HG02885 (cell line): ENCODE results near the gene FGF11.

ENCODE experiments used
- ATAC-seq: cut with Tn5 transposase; IDR thresholded peaks from one replicate; pipeline ENCODE4 v1.9.1; 2021; ENCODE audit warnings: mild to moderate bottlenecking; ENCODE audit not compliant: unreplicated experiment, poor library complexity

Gene FGF11

DNA sequence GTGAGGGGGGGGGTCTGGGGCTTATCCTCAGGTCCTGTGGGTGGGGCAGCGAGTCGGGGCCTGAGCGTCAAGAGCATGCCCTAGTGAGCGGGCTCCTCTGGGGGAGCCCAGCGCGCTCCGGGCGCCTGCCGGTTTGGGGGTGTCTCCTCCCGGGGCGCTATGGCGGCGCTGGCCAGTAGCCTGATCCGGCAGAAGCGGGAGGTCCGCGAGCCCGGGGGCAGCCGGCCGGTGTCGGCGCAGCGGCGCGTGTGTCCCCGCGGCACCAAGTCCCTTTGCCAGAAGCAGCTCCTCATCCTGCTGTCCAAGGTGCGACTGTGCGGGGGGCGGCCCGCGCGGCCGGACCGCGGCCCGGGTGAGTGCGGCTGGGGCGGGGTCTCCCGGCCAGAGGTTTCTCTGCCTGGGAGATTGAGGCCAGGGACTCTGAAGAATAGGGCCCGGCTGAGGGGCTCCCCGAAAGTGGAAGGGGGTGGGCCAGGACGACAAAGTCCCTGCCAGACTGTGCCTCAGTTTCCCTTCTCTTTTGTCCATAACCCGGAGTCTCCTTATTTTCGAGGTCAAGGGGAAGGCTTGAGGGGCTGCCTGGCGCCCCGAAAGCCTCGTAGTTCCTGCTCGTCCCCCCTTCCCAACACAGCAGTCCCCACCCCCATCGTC lies at the start of gene FGF11:
Gene FGF11, plus strand, starts transcription at position 51 of the 651 bp plus-strand sequence. Its CDS starts 109 bp downstream, at position 160.
- ATAC-seq, result no peak

DNA sequence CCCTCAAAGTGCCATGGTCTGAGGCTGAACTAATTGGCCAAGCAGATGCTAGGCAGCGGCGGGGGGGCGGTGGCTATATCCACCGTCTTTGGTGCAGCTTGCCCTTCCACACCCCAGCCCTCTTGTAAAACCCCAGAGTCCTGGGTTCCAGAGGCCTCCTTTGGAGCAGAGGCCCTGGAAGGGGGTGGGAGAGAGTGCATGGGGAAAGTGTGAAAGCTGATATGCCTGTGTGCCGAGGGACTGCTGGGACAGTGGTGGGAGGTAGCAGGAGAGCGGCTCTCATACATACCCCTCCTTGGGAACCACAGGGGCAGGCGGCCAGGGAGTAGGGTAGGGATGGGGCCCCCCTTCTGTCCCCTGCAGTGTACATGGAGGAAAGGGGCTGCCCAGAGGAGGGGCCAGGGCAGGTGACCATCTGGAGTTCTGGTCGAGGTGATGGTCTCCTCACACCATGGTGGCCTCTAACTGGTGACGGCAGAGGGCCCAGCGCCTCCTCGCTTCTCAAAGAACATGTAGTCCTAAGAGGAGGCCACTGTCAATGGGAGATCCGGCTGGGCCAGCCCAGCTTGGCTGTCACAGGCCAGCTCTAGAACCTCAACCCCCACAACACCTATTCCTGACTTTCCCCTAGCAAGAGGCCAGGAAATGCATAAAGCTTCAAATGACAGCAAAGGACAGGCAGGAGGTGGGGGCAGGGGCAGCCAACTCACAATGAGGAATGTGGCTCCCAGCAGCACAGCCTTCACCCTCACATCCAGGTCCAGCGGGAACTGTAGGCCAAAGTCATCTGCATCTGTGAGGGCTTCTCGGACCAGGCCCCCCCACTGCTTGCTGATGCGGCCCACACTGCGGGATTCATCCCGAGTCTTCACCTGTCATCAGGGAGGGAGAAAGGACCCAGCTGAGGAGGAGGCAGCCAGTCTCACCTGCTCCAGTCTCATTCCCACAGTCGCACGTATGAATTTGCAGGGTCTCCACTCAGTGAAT lies 49.1 kb upstream of the FGF11 start:
- ATAC-seq, result no peak

- no peak for ATAC-seq
These were observed 48.0 kb upstream of the FGF11 start for GRCh38 chr17:7391307-7391706.

DNA sequence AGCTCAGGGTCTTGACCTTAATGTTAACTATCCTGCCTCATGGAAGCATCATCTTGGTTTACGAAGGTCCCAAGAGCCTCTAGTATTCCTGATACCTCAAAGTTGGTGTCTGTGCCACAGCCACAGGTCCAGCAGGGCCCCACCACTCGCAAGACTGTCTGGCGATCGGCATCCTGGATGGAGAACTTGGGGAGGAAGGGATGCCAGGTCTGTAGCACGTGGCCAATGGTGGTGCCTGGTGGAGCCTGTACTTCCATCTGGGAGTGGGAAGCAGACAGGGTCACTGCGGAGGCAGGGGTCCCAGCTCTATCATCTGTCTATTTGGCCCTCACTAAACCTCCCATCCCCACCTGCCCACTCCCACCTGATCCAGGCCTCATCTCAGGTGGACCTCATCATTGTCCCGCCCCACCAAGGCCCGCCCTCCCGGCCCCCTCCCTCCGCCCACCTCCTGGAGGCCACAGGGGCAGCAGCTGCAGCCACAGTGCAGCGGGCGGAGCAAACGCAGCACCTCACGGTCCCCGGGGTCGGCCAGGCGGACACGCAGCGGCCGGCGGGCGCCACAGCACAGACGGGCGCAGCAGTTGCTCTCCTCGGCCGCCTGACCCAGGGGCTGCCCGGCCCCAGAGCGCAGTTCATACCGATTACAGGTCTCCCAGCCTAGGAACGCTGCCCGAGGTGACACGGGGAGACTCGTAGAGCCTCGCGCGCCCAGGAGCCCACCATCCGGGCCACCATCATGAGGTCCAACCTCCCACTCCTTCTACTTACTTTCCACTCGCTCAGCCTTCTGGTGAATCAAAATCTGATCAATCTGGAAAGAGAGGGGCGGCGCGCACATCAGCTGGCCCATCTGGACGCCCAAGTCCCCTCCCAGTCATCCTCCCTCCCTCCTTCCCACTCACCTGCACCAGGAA lies 46.4 kb upstream of the FGF11 start:
- no peak for ATAC-seq

DNA sequence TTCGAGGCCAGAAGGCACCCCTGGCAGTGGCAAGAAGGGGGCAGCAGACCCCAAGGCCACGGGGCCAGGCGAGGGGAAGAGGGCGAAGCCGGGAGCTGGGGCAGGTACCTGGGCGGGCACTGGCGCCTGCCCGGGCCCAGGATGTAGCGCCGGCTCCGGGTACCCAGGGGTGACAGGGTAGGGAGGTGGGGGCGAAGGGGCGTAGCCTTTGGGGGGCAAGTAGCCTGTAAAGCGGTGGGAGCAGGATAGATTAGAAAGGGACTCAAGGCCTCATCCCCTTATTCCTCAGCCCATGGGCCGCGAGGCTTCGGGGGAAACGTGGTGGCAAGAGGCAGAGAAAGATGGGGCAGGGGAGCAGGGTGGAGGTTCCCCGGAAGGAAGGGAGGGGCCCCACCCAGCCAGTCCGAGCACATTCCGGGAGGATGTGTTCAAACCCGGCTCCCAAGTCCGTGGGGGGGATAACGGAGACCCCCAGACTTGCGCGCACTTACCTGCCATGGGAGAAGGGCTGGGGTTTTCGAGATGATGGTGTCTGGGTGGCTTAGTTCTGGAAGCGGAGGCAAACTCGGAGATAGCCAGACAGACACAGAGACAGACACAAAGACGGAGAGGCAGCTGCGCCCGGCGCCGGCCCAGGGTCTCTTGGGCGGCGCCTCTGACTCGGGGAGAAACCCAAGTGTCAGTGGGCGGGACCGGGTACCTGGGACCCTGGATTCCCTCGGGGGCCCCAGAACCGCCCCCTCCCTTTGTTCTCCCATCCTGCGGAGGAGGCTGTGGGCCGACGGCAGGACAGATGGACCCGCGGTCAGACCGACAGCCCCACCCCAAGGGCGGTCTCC lies 45.5 kb upstream of the FGF11 start:
- ATAC-seq, result peak; percentile 58

GRCh38 chr17:7394452-7395191 lies 44.7 kb upstream of the FGF11 start, which contains the start of gene PLSCR3:
Gene PLSCR3, minus strand, starts transcription at chr17:7394525. Its CDS starts 415 bp downstream, at chr17:7394110.
- ATAC-seq, result peak; percentile 85

- no peak for ATAC-seq
These were observed 43.2 kb upstream of the FGF11 start for GRCh38 chr17:7396147-7396546.

DNA sequence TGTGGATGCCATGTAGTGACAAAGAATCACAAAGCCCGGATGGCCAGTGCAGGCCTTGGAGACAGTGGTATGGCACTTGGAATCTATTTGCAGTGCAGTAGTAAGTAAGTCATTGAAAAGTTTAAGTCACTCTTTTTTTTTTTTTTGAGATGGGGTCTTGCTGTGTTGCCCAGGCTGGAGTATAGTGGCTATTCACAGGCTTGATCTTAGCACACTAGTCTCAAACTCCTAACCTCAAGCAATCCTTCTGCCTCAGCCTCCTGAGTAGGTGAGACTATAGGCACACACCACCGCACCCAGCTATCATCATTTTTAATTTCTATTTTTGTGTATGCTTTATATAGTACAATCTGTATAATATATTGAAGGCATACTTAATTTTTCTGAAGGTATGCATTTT lies 40.7 kb upstream of the FGF11 start:
- ATAC-seq, result no peak

DNA sequence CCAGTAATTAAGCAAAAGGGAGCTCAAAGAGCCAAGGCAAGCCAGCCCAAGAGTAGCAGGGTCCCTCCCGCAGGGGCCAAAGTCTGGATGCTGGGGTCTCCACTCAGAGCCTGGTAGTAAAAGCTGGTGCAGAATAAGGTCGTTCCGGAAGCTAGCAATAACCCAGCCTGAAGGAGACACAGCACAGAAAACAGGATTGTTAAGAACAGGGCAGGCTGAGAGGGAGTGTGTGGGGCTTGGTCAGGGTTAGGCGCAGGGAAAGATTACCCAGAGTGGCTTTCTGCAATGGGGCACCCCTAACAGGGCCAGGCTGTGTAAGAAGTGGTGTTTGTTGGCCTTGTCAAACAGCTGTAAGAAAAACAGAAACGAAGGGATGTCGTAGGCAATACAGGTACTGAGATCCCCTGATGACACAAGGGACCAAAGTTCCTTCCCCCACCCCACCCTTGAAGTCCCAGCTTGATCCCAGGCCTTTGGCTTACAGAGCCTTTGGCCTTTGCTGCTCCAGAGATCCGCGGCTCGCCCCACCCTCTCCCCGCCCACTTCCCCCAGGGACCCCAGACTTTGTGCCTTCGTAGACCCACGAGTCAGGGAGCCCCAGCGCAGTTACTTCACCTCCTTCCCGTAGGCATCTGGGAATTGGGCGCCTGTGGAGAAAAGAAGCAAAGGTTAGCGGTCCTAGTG lies 36.1 kb upstream of the FGF11 start:
- no peak for ATAC-seq

- no peak for ATAC-seq
These were observed 35.7 kb upstream of the FGF11 start for GRCh38 chr17:7403727-7403976.

- peak; percentile 96 for ATAC-seq
These were observed 35.2 kb upstream of the FGF11 start, which contains the start of gene TMEM256 for GRCh38 chr17:7403977-7404736. Gene TMEM256, minus strand, starts transcription at chr17:7404097. Its CDS starts 13 bp downstream, at chr17:7404084.

- ATAC-seq, result no peak
These were observed 34.5 kb upstream of the FGF11 start for GRCh38 chr17:7404737-7405349.

GRCh38 chr17:7405350-7406234 lies 33.7 kb upstream of the FGF11 start:
- ATAC-seq, result no peak

DNA sequence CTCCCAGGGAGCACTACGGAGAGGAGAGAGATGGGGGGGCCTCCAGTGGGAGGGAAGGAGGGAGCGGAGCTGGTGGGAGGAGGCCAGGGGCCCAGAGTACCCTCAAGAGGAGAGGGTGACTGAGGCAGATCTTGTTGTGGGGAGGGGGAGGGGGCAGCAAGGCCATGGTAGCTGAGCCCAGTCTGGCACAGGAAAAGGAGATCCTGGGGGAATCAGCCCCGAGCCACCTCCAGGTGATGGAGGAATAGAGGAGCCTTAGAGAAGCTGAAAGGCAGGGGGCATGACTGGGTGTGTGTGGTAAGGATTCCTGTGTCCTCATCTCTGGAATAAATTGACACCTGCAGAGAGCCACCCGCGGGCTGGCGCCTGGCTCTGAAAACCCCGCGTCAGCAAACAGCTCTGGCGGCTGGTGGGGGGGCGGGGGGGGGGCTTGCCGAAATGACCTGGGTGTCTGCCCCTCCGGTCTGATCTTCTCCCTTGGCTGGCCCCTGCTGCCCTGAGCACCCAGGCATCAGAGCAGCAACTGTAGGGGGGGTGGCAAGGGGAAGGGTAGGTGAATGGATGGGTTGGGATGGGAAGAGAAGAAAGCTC lies 33.0 kb upstream of the FGF11 start:
- ATAC-seq, result no peak

DNA sequence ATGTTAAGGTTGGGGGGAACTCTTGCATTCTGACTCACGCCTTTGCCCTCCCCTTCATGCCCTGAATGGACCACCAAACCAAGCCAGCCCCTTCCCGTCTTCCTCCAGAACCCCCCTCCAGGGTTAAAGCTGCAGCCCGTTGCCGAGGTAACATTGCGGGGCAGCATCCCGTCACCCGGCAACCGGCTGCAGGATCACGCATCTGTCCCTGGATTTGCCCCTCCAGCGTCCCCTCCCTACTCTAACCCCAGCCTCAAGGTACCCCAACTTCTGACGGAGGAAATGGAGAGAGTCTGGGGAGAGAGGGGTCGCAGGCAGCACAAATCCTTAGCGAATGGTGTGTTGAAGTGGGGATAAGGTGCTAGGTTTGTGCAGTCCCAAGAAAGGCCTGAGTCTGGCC lies 32.2 kb upstream of the FGF11 start:
- ATAC-seq, result no peak
